Fibroblast of lung (primary cell): ENCODE results near the gene CHST1.

Experiments
- EZH2 ChIP-seq: IDR thresholded peaks from 2 replicates; pipeline ENCODE4 v1.5.1; 2012; ENCODE audit warnings: low read length, control low read depth, mild to moderate bottlenecking; ENCODE audit errors: missing control alignments
- TF ChIP-seq, protein P1 (sequence below), 2 donors: IDR thresholded peaks in 1 of 2; conservative IDR thresholded peaks in 1 of 2; 1 replicate in 1 of 2; 2 replicates in 1 of 2; pipeline ENCODE4 v1.5.1; 2011 to 2012; ENCODE audit warnings: low read length in 2 of 2, control low read depth in 1 of 2, inconsistent platforms in 1 of 2, low read depth in 1 of 2, mild to moderate bottlenecking in 1 of 2

DNA sequence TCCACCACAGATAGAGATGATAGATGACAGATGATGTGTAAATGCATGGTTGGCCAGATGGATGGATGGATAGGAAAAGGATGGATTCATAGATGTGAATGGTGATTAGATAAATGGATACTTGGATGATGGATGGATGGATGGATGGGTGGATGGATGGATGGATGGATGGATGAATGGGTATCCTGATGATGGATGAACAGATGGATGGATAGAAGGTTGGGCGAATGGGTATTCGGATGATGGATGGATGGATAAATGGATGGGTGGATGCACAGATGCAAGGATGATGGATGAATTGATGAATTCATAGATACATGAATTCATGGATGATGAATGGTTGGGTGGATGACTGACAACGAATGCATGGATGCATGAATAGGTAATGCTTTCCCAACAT is 56.1 kb downstream of the CHST1 start:
- TF ChIP-seq, protein P1, sequence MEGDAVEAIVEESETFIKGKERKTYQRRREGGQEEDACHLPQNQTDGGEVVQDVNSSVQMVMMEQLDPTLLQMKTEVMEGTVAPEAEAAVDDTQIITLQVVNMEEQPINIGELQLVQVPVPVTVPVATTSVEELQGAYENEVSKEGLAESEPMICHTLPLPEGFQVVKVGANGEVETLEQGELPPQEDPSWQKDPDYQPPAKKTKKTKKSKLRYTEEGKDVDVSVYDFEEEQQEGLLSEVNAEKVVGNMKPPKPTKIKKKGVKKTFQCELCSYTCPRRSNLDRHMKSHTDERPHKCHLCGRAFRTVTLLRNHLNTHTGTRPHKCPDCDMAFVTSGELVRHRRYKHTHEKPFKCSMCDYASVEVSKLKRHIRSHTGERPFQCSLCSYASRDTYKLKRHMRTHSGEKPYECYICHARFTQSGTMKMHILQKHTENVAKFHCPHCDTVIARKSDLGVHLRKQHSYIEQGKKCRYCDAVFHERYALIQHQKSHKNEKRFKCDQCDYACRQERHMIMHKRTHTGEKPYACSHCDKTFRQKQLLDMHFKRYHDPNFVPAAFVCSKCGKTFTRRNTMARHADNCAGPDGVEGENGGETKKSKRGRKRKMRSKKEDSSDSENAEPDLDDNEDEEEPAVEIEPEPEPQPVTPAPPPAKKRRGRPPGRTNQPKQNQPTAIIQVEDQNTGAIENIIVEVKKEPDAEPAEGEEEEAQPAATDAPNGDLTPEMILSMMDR (conservative IDR thresholded peaks at IDR 0.05 in 1 of 2, IDR thresholded peaks at IDR 0.05 in 1 of 2; ENCODE audit: low read depth in 1 of 2, low read length in 2 of 2), result no peak
- no peak for TF ChIP-seq EZH2
